ENCODE measurements around the gene GMDS. TPM values are rescaled to one million over a fixed set of nuclear protein-coding genes. Genes with fewer than 3 reads are reported as not detected.
"Not testable (repeated sequence)": the region's sequence is repeated elsewhere in the genome, so short reads cannot be mapped to it uniquely, and the experiment has no call there.

GMDS gene
- total RNA-seq, 1 experiment from 2014 or later = 23.2 TPM

DNA sequence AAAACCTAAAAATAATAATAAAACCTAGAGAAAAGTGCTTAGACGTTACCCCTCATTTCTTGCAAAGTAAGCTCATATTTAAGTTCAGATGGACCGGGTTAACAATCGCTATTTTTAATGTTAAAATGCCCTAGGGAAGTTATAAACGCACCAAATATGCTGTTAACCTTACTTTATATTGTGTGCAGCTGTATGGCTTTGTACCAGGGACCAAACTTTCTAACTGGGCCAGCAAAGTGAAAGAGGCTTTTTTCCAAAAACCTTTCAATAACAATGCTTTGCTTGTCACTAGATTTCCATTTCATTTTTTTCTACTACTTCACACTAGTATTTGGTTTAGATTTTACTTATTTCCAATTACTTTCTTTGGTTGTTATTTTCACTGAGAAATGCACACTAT, 387.2 kb downstream of the GMDS start:
- DNase-seq (ENCODE audit: low read depth) = no peak

DNA sequence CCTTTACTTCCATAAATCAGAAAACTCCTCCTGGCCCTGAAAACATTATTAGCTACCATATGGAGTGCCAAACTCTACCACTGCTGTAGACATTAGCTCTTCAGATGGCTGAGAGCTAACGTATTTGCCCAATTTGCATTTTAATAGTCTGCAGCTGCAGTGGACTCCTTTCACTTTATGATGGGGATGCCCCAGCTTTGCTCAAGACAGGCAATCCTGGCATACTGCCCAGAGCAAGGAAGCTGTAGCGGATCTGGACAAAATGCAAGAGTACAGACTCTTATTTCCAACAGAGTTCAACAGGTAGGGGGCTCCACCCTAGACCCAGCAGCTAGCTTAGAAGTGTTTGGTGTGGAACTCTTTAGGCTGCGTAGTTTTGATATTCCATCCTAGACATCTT, 389.0 kb downstream of the GMDS start:
- DNase-seq (ENCODE audit: low read depth) = peak; percentile 70

DNA sequence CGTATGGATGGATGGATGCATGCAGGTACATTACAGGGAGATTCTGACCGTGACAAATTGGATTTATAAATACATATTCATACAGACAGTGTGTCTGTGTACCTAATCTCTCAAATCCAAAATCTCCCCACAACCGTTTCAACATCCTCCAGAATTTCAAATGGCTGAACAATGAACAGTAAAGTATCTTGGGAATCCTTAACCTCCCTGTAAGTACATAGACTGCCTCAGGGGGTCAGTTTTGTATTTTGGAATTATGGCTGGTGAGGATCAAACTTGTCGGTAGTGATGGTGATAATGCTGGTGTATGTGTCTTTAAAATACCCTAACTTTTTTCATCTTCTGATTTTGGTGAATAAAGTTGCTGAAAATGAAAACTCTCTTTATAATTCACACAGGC, 389.5 kb downstream of the GMDS start:
- DNase-seq (ENCODE audit: low read depth) = peak; percentile 16

DNA sequence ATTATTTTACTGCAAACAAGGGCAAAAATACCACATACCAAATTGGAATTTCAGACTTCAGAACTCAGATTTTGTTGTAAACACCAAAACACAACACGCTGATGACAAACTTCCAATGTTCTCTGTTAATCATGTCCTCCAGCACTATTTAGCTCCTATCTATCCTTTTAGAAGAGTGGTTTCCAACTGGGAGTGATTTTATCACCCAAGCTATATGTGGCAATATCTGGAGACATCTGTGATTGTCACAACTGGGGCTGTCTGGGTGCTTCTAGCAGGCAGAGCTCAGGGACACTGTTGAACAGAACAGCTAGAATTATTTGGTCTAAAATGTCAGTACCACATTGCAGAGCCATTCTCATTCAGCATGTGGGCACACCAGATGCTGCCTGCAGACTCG, 391.1 kb downstream of the GMDS start:
- no peak for DNase-seq (ENCODE audit: low read depth)

DNA sequence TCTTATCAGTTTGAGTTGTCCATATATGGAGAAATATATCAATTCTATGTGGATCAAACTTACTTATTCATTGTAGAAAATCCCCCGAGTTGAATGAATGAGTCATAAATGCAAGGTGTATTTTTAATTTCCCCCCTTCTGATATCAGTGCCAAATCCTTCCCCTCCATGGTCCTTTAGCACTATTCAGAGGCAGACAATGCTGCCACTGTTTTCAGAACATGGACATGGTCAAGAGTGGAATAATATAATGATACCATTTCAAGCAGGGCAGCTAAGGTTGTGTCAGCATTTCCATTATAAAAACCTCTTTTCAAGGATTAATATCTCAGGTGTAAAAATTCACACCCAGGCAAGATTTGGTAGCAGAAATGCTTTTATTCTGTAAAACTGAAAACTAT, 391.6 kb downstream of the GMDS start:
- DNase-seq (ENCODE audit: low read depth) = no peak

DNA sequence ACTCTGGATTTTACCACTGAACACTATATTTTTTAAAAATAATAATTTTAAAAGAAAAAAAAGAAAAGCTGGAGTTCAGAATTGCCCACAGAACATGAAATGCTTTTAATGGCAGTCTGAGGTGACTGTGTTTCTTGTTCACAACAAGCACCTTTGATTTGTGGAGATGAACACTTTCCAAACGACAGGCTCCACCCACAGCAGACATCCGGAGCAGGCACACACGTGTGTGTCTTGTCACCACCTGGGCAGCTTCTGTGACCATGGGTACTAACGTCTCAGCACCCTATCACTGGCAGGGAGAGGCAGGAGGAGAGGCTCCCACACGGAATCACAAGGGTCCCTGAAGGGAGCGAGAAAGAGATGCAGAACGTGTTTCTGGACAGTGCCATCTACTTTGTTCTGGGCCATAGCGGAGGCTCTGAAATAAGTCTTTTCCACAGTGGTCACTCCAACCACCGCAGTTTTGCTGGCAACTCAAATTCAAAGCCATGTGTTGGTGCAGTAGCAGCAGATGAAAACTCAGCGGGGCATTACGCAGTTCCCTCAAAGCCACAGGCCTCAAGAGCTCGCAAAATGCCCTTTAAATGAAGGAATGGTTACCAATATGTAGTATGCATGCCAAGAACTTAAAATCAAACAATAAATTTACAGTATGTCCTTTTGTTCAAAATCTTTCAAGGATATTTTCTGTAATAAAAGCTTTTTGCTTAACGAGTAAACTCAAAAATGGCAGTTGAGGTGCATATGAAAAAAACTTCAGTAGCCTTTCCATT, 393.5 kb downstream of the GMDS start:
- no peak for DNase-seq (ENCODE audit: low read depth)

DNA sequence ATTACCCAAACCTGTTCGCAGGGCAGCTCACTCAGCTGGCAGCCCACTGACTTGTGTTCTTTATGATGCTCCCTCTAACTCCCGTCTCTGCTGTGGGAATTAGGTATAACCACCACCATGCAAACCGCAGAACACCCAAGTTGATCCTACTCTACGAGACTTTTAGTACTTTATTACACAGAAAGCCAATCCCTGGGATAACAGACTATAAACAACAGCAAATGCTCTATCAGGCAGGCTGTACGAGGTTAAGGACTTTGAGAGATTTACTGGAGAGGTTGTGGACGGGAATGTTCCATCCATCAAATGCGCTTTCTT, 394.6 kb downstream of the GMDS start:
- no peak for DNase-seq (ENCODE audit: low read depth)

DNA sequence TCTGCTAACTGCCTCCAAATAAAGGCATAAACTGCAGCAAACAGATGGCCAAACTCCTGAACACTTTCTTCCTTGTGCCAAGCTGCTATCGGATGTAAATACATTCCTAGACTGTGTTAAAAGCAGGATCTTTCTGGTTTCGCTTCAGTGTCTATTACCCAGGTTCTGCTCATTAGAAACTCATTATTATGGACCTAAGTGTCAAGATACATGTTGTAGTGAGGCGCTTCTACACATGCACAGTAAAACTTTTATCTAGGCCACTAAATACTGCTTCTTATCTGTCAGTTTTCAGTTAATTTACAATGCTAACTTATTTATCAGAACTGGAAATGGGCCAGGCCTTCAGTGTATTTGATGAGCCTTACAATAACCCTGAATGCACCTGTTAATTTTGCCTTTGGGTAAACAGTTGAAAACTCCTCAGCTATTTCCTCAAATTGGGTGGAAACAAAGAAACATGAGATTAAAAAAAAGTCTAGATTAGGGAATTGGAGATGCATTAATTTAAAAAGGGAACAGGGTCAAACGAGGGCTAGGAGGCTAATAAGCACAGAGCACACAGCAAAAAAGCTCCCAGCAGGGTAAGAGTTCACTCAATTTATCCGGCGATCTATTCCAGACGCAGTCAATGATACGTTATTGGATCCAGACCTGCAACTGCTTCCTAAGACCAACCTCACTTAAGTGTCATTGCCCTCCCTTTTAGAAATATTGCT, 395.1 kb downstream of the GMDS start:
- DNase-seq (ENCODE audit: low read depth) = no peak

DNA sequence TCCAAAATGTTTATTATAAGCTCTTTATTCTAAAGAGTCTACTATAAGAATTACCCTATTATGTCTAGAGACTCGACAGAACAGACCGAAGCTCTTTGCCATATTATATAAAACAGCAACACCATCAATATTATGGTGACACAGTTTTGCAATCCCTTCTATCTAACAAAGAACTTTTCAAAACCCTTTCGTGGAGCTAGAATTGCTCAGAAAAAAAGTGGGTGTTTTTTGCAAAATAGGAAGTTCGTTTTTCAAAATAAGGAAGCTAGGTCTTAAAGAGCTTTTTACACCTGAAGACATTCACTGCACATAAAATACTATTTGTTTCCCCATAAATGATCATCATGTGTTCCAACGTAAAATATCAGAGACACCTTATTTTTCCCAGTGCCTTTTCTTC, 395.7 kb downstream of the GMDS start:
- DNase-seq (ENCODE audit: low read depth) = no peak

DNA sequence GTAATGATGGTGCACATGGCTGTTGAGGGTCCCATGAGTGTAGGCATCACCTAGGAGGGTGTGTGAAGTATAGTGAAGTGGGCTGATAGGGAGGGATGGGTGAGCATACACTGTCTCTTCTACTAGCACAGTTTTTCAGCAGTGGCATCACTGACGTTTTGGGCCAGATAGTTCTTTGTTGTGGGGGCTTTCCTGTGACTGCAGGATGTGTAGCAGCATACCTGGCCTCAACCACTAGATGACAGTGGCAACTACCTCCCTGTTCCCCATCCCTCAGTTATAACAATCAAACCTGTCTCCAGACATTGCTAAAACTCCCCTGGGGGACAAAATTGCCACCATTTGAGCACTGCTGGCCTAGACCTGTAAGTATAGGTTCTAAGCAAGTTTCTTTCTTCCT, 396.7 kb downstream of the GMDS start:
- no peak for DNase-seq (ENCODE audit: low read depth)

DNA sequence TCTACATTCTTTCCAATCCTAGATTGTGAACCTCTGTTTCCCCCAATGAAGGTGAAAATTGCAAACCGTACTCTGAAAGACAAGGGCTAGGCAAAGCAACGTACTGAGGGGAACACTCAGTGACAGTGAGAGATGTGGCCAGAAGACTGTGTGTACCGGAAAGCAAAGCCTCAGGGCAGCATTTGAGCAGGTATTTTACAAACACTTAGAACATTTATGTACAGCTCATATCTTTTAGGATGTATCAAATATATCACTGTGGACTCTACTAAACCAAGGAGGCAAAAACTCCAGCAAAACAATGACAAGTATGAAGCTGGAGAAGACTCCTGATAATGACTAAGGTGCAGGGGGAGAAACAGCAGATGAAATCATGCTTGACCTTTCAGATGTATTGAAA, 398.8 kb downstream of the GMDS start:
- DNase-seq (ENCODE audit: low read depth) = no peak

DNA sequence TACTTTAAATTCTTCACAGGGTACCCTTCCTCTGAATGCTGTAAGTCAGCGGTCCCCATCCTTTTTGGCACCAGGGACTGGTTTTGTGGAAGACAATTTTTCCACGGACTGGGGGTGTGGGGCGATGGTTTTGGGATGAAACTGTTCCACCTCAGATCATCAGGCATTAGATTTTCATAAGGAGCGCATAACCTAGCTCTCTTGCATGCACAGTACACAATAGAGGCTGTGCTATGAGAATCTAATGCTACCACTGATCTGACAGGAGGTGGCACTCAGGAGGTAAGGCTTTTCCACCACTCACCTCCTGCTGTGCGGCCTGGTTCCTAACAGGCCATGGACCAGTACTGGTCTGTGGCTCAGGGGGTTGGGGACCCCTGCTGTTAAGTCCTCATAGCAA, 399.9 kb downstream of the GMDS start:
- DNase-seq (ENCODE audit: low read depth) = not testable (repeated sequence)

DNA sequence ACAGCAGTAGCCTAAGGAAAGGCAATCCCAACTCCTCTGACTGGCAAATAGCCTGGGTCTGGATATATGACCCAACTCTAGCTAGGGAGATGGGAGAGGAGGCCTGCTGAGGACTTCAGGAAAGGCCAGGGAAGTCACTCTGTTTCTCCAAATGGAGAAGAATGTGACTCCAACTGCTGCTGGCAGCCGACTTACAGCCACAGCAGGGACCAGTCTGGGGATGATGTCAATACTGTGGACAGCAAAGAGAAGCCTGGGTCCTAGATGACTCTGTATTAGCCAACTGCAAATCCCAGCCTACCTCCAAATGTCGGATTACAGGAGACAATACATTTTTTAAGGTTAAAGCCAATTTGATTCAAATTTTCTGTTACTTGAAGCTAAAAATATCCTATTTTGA, 403.1 kb downstream of the GMDS start:
- no peak for DNase-seq (ENCODE audit: low read depth)

DNA sequence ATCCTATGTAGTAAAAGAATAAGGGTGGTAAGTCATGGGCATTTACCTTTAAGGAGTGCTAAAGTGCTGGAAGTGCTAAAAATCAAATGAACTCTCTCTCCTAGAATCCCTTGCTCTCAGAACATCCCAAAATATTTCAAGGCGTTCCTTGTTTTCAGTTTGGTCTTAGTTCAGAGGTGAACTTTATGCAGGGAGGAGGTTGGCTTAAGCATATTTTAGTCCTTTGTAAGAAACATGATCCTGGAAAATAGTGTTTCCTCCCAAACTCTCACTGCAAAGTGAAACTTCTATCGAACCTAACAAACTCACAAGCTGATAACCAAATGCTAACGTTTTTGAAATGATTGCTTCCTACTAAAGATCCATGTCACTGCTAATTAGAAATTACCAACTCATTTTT, 404.3 kb downstream of the GMDS start:
- no peak for DNase-seq (ENCODE audit: low read depth)

DNA sequence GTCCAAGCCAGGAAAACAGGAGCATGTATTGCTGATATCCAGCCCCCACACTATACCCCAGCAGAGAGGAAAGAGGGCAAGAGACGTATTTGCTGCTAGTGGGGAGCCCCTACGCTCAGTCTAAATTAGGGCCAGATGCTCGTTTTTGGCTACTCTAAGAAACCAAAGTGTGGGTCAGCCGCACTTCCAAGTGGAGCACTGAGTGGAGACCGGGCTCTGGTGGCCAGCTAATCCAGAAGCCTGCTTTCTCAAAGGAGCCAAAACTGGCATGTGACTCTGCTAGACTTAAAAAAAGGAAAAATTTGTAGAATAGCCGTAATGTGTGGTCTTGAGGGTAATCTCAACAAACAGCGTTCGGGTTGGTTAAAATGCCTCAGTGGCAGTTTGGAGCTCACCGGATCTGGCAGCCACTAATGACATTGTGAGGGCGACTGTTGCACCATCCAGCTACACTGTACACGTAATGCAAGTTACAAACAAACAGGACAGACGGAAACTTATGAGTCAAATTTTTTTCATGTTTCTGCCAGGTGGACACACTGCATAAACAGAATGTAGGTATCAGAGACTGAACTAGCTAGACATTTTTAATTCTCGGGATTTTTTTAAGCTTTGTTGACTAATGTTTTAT, 404.8 kb downstream of the GMDS start:
- DNase-seq (ENCODE audit: low read depth) = no peak

DNA sequence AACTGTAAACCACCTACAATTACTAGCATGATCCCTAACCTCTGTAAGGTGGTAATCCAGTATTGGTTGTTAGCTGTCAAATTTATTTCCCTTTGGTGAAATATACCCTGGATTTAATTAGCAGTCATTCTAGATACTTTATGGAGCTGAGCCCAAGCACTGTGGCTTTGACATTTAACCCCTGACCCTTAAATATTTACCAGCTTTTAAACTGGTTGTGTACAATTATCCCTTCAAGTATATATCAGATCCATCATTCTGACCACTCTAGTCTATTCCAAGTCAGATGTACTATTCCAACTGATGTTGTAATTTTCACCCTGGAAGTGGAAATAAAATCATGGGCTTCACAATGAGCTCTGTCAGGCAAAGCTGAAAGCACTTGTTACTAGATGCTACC, 406.0 kb downstream of the GMDS start:
- no peak for DNase-seq (ENCODE audit: low read depth)

DNA sequence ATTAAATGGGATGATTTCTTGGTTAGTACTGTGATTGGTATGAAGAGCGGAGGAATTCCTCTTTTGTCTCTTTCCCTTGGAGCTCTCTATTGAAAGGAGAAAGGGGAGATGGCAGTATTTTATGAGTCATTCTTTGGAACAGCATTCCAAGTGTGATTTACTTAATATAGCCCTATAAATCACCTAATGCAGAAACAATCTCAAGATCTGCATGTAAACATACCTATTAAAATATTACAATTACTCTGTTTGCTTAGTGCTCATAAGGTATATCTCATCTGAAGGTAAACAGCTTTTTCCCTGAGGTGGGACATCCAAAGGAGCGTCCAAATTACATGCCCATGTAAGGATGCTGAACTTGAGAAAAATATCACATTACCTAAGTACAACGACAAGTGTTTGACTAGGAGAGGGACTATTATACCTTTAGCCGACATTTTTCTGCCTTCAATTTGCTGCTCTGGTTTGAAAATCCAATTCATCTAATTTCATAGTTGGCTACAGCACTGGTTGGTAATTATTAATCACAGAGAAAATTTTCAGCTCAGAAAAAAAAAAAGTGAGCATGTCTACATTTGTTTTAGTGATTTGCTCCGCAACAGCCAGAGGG, 406.7 kb downstream of the GMDS start:
- peak; percentile 64 for DNase-seq (ENCODE audit: low read depth)

DNA sequence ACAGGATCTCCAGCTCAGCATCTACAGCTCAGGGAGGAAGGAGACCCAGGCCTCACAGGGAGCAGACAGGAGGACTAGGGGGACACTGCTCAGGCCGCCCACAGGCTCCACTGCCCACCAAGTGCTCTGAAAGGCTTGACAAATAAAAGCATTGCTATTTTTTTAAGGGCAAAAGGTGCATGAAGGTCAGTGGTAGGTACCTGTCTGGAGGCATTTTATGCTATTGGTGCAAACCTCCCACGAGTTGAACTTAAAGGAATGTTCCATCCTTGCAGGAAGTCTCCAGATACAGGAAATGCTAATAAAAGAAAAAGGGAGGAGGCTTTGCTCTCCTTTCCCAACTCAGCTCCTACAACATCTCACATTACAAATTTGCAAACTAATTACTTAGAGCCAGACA, 407.6 kb downstream of the GMDS start:
- DNase-seq (ENCODE audit: low read depth) = peak; percentile 29

DNA sequence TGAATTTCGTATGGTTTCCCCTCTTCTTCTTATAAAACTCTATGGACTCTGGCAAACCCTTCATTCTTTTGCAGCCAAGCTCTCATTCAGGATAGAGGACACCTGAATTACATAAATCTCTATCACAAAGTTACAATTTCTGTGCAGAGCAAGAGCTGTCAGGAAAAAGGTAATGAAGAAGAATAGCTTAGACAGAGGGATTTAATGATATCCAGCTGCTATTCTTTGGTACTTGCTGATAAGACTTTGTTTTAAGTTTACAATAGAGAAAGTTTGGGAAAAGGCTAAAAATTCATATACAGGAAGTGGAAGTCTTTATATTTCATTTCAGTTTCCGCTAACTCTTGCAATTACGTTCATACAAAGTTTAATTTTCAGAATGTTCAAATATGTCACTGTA, 408.7 kb downstream of the GMDS start:
- no peak for DNase-seq (ENCODE audit: low read depth)

DNA sequence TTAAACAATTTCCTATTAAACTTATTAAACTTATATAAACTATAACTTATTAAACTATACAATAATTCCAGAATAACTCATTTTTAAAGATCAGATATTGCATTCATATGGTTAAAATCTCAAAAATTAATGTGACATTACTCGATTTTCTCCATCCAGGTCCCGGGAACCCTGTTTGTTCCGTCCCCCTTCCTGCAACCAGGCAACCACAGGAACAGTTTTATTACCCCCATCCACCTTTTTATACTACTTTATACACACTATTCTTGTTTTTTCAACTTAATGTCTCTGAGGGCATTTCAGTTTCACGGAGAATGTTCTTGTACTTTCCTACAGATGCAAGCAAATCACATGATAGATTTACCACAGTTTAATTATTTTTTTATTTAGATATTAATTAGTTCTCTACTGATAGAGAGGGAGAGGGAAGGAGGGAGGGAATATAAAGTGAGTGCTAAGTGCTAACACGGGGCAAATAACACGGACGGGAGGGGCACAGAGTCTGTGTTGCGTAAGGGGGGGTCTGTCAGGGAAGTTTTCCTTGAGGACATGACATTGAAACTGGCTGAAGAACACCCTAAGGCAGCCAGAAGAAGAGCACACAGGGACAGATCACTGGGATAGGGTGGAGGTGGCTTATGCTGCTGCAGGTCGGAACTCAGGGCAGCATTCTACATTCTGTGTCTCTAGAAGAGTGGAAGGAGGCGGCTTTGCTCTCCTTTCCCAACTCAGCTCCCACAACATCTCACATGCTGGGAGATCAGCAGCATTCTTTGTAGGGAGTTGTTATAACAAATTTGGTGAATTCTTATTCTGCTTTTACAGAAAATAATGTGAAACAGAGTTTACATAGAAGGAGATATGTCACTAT, 410.5 kb downstream of the GMDS start:
- no peak for DNase-seq (ENCODE audit: low read depth)

DNA sequence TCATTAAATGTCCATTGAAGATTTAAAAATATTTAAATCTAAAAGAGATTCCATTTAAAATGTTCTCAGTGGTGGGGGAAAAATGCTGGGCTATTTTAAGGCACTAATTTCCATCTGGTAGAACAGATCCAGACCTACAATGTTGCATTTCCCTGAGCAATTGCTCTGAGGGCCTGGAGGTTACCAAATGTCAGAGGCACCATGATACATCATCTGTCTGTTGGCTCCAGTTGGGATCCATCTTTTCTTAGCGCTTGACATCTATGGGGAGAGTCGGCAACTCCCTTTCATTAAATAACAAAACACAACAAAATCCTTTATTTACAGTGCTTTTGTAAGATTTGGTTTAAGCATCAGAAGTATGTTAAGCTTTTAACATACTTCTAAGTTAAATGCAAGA, 411.2 kb downstream of the GMDS start:
- DNase-seq (ENCODE audit: low read depth) = no peak

Data from M059J (cell line).